ENCODE measurements around the gene SLC35G3.

DNA sequence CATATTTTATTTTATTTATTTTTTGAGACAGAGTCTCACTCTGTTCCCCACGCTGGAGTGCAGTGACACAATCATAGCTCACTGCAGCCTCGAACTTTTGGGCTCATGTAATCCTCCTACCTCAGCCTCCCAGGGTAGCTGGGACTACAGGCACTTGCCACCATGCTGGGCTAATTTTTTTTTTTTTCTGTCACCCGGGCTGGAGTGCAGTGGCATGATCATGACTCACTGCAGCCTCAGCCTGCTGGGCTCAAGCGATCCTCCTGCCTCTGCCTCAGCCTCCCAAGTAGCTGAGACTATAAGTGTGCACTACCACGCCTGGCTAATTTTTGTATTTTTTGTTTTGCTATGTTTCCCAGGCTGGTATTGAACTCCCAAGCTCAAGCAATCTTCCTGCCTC, 29.5 kb downstream of the SLC35G3 start:
- TF ChIP-seq, protein P1, sequence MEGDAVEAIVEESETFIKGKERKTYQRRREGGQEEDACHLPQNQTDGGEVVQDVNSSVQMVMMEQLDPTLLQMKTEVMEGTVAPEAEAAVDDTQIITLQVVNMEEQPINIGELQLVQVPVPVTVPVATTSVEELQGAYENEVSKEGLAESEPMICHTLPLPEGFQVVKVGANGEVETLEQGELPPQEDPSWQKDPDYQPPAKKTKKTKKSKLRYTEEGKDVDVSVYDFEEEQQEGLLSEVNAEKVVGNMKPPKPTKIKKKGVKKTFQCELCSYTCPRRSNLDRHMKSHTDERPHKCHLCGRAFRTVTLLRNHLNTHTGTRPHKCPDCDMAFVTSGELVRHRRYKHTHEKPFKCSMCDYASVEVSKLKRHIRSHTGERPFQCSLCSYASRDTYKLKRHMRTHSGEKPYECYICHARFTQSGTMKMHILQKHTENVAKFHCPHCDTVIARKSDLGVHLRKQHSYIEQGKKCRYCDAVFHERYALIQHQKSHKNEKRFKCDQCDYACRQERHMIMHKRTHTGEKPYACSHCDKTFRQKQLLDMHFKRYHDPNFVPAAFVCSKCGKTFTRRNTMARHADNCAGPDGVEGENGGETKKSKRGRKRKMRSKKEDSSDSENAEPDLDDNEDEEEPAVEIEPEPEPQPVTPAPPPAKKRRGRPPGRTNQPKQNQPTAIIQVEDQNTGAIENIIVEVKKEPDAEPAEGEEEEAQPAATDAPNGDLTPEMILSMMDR (IDR thresholded peaks at IDR 0.05; ENCODE audit: poor library complexity, severe bottlenecking) = no peak
- TF ChIP-seq, protein P2, sequence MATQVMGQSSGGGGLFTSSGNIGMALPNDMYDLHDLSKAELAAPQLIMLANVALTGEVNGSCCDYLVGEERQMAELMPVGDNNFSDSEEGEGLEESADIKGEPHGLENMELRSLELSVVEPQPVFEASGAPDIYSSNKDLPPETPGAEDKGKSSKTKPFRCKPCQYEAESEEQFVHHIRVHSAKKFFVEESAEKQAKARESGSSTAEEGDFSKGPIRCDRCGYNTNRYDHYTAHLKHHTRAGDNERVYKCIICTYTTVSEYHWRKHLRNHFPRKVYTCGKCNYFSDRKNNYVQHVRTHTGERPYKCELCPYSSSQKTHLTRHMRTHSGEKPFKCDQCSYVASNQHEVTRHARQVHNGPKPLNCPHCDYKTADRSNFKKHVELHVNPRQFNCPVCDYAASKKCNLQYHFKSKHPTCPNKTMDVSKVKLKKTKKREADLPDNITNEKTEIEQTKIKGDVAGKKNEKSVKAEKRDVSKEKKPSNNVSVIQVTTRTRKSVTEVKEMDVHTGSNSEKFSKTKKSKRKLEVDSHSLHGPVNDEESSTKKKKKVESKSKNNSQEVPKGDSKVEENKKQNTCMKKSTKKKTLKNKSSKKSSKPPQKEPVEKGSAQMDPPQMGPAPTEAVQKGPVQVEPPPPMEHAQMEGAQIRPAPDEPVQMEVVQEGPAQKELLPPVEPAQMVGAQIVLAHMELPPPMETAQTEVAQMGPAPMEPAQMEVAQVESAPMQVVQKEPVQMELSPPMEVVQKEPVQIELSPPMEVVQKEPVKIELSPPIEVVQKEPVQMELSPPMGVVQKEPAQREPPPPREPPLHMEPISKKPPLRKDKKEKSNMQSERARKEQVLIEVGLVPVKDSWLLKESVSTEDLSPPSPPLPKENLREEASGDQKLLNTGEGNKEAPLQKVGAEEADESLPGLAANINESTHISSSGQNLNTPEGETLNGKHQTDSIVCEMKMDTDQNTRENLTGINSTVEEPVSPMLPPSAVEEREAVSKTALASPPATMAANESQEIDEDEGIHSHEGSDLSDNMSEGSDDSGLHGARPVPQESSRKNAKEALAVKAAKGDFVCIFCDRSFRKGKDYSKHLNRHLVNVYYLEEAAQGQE (IDR thresholded peaks at IDR 0.05; ENCODE audit: borderline replicate concordance) = no peak
- TF ChIP-seq EZH2 (IDR thresholded peaks at IDR 0.05; ENCODE audit: borderline replicate concordance, insufficient read depth, low read length, poor library complexity, severe bottlenecking) = no peak
- no peak for TF ChIP-seq SMC3 (conservative IDR thresholded peaks at IDR 0.05; ENCODE audit: poor library complexity)
- no peak for TF ChIP-seq POLR2AphosphoS5 (IDR thresholded peaks at IDR 0.05)

Data from neural cell (in vitro differentiated cells).